IPS-NIHi11 (cell line): ENCODE results near the gene ZNF862.

Experiments
- DNase-seq: peaks from one replicate; pipeline ENCODE4 v3.0.0; 2012; ENCODE audit warnings: mixed read lengths, low spot score

The ZNF862 gene

GRCh38 chr7:149811831-149812490, 26.2 kb upstream of the ZNF862 start:
- DNase-seq, result no peak

- DNase-seq, result no peak
These were observed 24.7 kb upstream of the ZNF862 start for GRCh38 chr7:149813254-149814035.

- no peak for DNase-seq
These were observed 23.7 kb upstream of the ZNF862 start for GRCh38 chr7:149814494-149814893.

- DNase-seq, result no peak
These were observed 23.1 kb upstream of the ZNF862 start for GRCh38 chr7:149815121-149815520.

- no peak for DNase-seq
These were observed 22.4 kb upstream of the ZNF862 start for GRCh38 chr7:149815661-149816266.

GRCh38 chr7:149816267-149816751, 21.9 kb upstream of the ZNF862 start:
- DNase-seq, result no peak

GRCh38 chr7:149816794-149817193, 21.4 kb upstream of the ZNF862 start:
- no peak for DNase-seq

- DNase-seq, result no peak
These were observed 20.8 kb upstream of the ZNF862 start for GRCh38 chr7:149817301-149817771.

- no peak for DNase-seq
These were observed 20.2 kb upstream of the ZNF862 start for GRCh38 chr7:149817836-149818535.

GRCh38 chr7:149818536-149818840, 19.7 kb upstream of the ZNF862 start:
- no peak for DNase-seq

GRCh38 chr7:149819141-149819960, 18.8 kb upstream of the ZNF862 start:
- no peak for DNase-seq

- no peak for DNase-seq
These were observed 18.2 kb upstream of the ZNF862 start for GRCh38 chr7:149819961-149820340.

GRCh38 chr7:149820622-149821190, 17.5 kb upstream of the ZNF862 start:
- DNase-seq, result no peak

GRCh38 chr7:149821191-149822148, 16.7 kb upstream of the ZNF862 start:
- peak; percentile 18 for DNase-seq

- DNase-seq, result peak; percentile 23
These were observed 15.7 kb upstream of the ZNF862 start for GRCh38 chr7:149822353-149822943.

- no peak for DNase-seq
These were observed 15.0 kb upstream of the ZNF862 start for GRCh38 chr7:149823191-149823630.

- peak; percentile 20 for DNase-seq
These were observed 14.5 kb upstream of the ZNF862 start for GRCh38 chr7:149823631-149824199.

- DNase-seq, result no peak
These were observed 13.9 kb upstream of the ZNF862 start for GRCh38 chr7:149824301-149824741.
